Adrenal gland (tissue), 12 donors: ENCODE results near the gene EGFLAM. TPM values are rescaled to one million over a fixed set of nuclear protein-coding genes. Genes with fewer than 3 reads are reported as not detected.

Experiments
- DNase-seq, 7 donors: peaks; one replicate each; pipeline ENCODE4 v3.0.0-alpha.2; 2019 to 2020
- H3K27ac ChIP-seq, 5 donors: fragments of 200-600 bp; sonication (generic) in 4 of 5; 1 replicate in 3 of 5; 2 replicates in 2 of 5; pipeline versions ENCODE4 v1.5.1 to v1.8.0; 2016 to 2020; ENCODE audit warnings: mild to moderate bottlenecking in 1 of 5
- H3K27me3 ChIP-seq: fragments of 200-600 bp; 2 replicates; pipeline ENCODE4 v1.8.0; 2021
- H3K36me3 ChIP-seq, 2 donors: fragments of 200-600 bp; replicated peaks in 1 of 2; 1 replicate in 1 of 2; 2 replicates in 1 of 2; pipeline versions ENCODE4 v1.5.1 to v1.8.0; 2018 to 2022
- H3K4me1 ChIP-seq, 2 donors: fragments of 200-600 bp; replicated peaks in 1 of 2; 1 replicate in 1 of 2; 2 replicates in 1 of 2; pipeline versions ENCODE4 v1.5.1 to v1.8.0; 2018 to 2021
- H3K4me3 ChIP-seq, 4 donors: fragments of 200-600 bp; sonication (generic) in 3 of 4; one replicate each; pipeline ENCODE4 v1.5.1; 2016 to 2018
- H3K9me3 ChIP-seq, 3 donors: fragments of 200-600 bp; sonication (generic) in 1 of 3; replicated peaks in 1 of 3; 1 replicate in 2 of 3; 2 replicates in 1 of 3; pipeline versions ENCODE4 v1.5.1 to v1.8.0; 2016 to 2021
- CTCF ChIP-seq, 6 experiments: fragments of 450-650 bp in 4 of 6; fragments of 200-600 bp in 2 of 6; sonication (generic) in 1 of 6; IDR thresholded peaks; 1 replicate in 5 of 6; 2 replicates in 1 of 6; pipeline versions ENCODE4 v1.5.1 to v1.8.0; 2016 to 2021; ENCODE audit warnings: antibody characterized with exemption in 6 of 6, mild to moderate bottlenecking in 2 of 6, moderate library complexity in 1 of 6
- POLR2A ChIP-seq, 2 donors: fragments of 450-650 bp; IDR thresholded peaks; one replicate each; pipeline ENCODE4 v1.6.1; 2017; ENCODE audit warnings: antibody characterized with exemption in 2 of 2, mild to moderate bottlenecking in 2 of 2, moderate library complexity in 1 of 2
- WGBS, 4 donors: extraction: QIAGEN DNeasy Blood & Tissue Kit in 2 of 4; methylation state at CpG; one replicate each; pipeline versions ENCODE4 v1.1.5 to v1.1.7; 2013 to 2017; 5-methylcytosine and 5-hydroxymethylcytosine counted together
- intact Hi-C, 2 donors: fragments of 100-400 bp; cut with DNase I; formaldehyde crosslinking; loops; one replicate each; pipeline versions ENCODE4 v1.14.1 to v1.15.0; 2022 to 2023
- polyA plus RNA-seq, 3 donors: library from polyadenylated mRNA; stranded (reverse); fragments of 200-250 nt in 2 of 3; fragments of 350-450 nt in 1 of 3; fragmentation: Illumina TruSeq in 1 of 3; extraction: RNeasy Lipid Tissue Mini Kit (QIAGEN cat#74804) in 1 of 3; gene quantifications; one replicate each; pipeline ENCODE4 v1.2.3, GENCODE V29; 2013 to 2014
- small RNA-seq, 2 donors: library from RNA; depleted of rRNA; stranded (forward); fragments of <200 nt; gene quantifications; one replicate each; pipeline ENCODE3, GENCODE V24; 2016
- total RNA-seq, 9 donors: library from RNA; depleted of rRNA in 4 of 9; stranded (reverse); fragments of >200 nt in 4 of 9; fragments of 120-200 nt in 1 of 9; fragmentation: NEBNext Ultra II Directional in 1 of 9; extraction: Animal tissue kit (Norgen Biotek cat#: 25700) in 1 of 9; gene quantifications; one replicate each; pipeline versions ENCODE4 v1.1.0 to v1.2.4, GENCODE V29; 2013 to 2023
- donor health status: healthy with polysubstance abuse.
- donor health status: Bipolar disorder and iron deficiency.
- donor health status: DM: yes; HTN: yes; CAD: no.
- donor health status: DM: no; HTN: no; CAD: no.
- donor health status: DM: no; HTN: no; CAD: no.
- donor health status: DM: yes; HTN: yes; CAD: no.

EGFLAM gene
- total and polyA plus RNA-seq, 12 donors: 4.4 to 29.0 (median 16.1) TPM

DNA sequence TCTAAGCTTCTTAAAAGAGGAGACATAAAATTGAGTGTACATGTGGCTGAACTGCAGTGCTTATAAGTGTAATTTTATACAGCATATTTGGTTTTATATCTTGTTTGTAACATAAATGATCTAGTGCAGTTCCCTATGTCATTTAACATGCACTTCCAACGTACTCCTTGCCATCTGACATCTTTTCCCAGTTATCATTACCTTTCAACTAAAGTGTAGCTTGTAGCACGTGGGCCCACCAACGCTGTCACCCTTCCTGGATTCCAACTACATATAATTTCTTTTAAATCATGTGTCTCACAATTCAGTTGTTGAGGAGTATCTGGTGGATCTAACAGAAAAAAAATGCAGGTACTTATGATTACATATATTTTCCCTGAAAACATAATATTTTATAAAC is 247.9 kb downstream of the EGFLAM start:
- 92 to 97% (median 94%) methylated on average over 3 of the region's 3 CpGs for WGBS, 4 donors
- no peaks in the 10 kb centered on the region for H3K27me3 ChIP-seq
- peaks cover 0 to 5% of the 10 kb centered on the region in 2 donors for H3K36me3 ChIP-seq
- no peak overlapping the region for H3K4me3 ChIP-seq
- intact Hi-C loops: no loop called here
- H3K4me1 ChIP-seq: no peaks in the 10 kb centered on the region
- TF ChIP-seq CTCF (IDR thresholded peaks at IDR 0.05) (no peak), POLR2A (IDR thresholded peaks at IDR 0.05) (no peak)
- no peak overlapping the region for H3K27ac ChIP-seq
- no peaks in the 10 kb centered on the region for H3K9me3 ChIP-seq
- no peak for DNase-seq

DNA sequence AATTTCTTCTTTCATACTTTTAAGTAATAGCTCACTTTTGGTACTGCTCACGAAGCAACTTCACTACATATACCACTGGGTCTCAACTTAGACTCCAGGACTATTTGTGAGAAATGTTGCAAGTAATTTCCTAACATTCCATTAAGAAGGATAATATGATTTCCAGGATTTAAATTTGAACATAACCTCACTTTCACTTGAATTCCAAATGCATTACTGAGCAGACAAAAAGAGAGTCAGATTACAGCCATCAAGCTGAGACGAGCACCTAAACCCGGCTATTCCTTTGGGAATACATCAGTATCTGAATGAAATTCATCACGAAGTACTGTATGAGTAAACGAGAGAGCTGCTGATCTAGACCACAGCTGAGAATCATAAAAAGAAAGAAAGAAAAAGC is 250.8 kb downstream of the EGFLAM start:
- 71 to 85% (median 79%) methylated on average over 5 of the region's 5 CpGs for WGBS, 4 donors
- no peaks in the 10 kb centered on the region for H3K4me1 ChIP-seq
- no peak overlapping the region for H3K4me3 ChIP-seq
- peak overlapping the region in 1 of 5 donors; percentile 9 for H3K27ac ChIP-seq
- intact Hi-C loops: no loop called here
- no peaks in the 10 kb centered on the region for H3K9me3 ChIP-seq
- peaks cover 0 to 7% of the 10 kb centered on the region in 2 donors for H3K36me3 ChIP-seq
- no peak for DNase-seq
- TF ChIP-seq CTCF (IDR thresholded peaks at IDR 0.05) (no peak), POLR2A (IDR thresholded peaks at IDR 0.05) (no peak)
- no peaks in the 10 kb centered on the region for H3K27me3 ChIP-seq

Small RNA genes within 50 kb of the gene (small RNA-seq; reads per million reads assigned to genes)
- gene AC091839.1: 0 to 0.08 reads per million in 2 donors
